ENCODE results near the gene DNA2. TPM values are rescaled to one million over a fixed set of nuclear protein-coding genes. Genes with fewer than 3 reads are reported as not detected.

DNA2 gene
- total and polyA plus RNA-seq, 2 donors (not counting 1 experiment from before 2014, with no cell fraction given), result 1.6 to 6.5 TPM

DNA sequence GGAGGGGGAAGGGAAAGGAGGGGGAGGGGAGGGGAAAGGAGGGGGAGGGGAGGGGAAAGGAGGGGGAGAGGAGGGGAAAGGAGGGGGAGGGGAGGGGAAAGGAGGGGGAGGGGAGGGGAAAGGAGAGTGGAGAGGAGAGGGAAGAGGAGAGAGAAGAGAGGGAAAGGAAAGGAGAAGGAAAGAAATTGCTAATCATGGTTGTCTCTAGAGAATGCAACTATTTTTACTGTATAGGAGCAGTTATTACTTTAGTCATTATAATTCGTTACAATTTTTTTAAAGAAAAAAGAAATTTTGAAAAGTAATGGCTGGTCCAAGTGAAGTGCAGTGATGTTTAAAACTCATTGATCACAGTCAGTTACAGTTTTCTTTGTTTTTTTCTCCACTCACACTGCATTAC, 31.1 kb upstream of the DNA2 start:
- no peak for TF ChIP-seq EZH2 (IDR thresholded peaks at IDR 0.05; ENCODE audit: borderline replicate concordance, insufficient read depth, low read depth, low read length, poor library complexity, severe bottlenecking)
- intact Hi-C loops (cut with micrococcal nuclease), result no loop called here
- ATAC-seq (ENCODE audit: low read depth) (no peak), DNase-seq (no peak)
- Mint-ChIP-seq H3K27me3 (no peaks in the 10 kb centered on the region), H3K4me1 (no peaks in the 10 kb centered on the region), H3K9me3 (ENCODE audit: insufficient read depth) (no peaks in the 10 kb centered on the region), H3K4me3 (no peak overlapping the region), H3K27ac (no peak overlapping the region)
- Histone ChIP-seq H3K36me3 (replicated peaks in 1 of 2; ENCODE audit: control extremely low read depth in 1 of 2, control insufficient read depth in 1 of 2, extremely low read depth in 1 of 2, insufficient read depth in 2 of 2, low read length in 1 of 2) (peaks cover 7 to 25% of the 10 kb centered on the region in 2 experiments), H3K4me1 (ENCODE audit: control insufficient read depth in 2 of 2, insufficient read depth in 2 of 2, low read length in 2 of 2) (no peaks in the 10 kb centered on the region), H3K79me2 (ENCODE audit: control insufficient read depth, insufficient read depth, low read length) (no peaks in the 10 kb centered on the region), H3K4me2 (replicated peaks; ENCODE audit: low read depth, low read length, poor library complexity, severe bottlenecking) (no peak overlapping the region), H4K20me1 (ENCODE audit: control insufficient read depth, insufficient read depth, low read length, poor library complexity, severe bottlenecking) (no peaks in the 10 kb centered on the region), H3K27ac (ENCODE audit: low read length in 2 of 2) (no peak overlapping the region), H2AFZ (ENCODE audit: insufficient read depth, low read depth, low read length, poor library complexity, severe bottlenecking) (no peak overlapping the region), H3K4me3 (ENCODE audit: control extremely low read depth in 1 of 5, extremely low read depth in 1 of 5, insufficient read depth in 1 of 5, low read depth in 2 of 5, low read length in 4 of 5) (no peak overlapping the region), H3K27me3 (replicated peaks in 1 of 4; ENCODE audit: control extremely low read depth in 1 of 4, control insufficient read depth in 3 of 4, insufficient read depth in 4 of 4, low read length in 3 of 4) (no peaks in the 10 kb centered on the region), H3K9me3 (ENCODE audit: control extremely low read depth in 1 of 3, control insufficient read depth in 2 of 3, insufficient read depth in 1 of 3, low read length in 2 of 3) (no peaks in the 10 kb centered on the region), H3K9ac (ENCODE audit: low read length) (no peak overlapping the region)
- POLR2A ChIA-PET, result no interaction called here
- no CpG with 5 or more reads among the region's 1 CpG for WGBS (ENCODE audit: insufficient coverage)
- CTCF ChIA-PET, result no interaction called here

DNA sequence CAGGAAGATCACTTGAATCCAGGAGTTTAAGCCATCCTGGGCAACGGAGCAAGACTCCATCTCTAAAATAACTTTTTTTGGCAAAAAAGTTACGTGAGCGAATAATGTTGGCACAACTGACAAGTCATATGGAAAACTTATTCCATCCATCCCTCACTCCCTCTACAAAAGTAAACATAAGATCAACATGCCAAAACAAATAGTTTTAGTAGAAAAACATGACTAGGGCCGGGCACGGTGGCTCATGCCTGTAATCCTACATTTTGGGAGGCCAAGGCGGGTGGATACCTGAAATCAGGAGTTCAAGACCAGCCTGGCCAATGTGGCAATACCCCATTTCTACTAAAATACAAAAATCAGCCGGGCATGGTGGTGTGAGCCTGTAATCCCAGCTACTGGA, 29.9 kb upstream of the DNA2 start:
- no peak overlapping the region for H3K4me3 ChIP-seq (ENCODE audit: control extremely low read depth in 1 of 5, extremely low read depth in 1 of 5, insufficient read depth in 1 of 5, low read depth in 2 of 5, low read length in 4 of 5)
- no peak overlapping the region for H3K27ac ChIP-seq (ENCODE audit: low read length in 2 of 2)
- no peaks in the 10 kb centered on the region for H3K79me2 ChIP-seq (ENCODE audit: control insufficient read depth, insufficient read depth, low read length)
- no peak overlapping the region for H3K9ac ChIP-seq (ENCODE audit: low read length)
- no peak overlapping the region for H2AFZ ChIP-seq (ENCODE audit: insufficient read depth, low read depth, low read length, poor library complexity, severe bottlenecking)
- intact Hi-C loops (cut with micrococcal nuclease), result no loop called here
- H3K4me2 ChIP-seq (replicated peaks; ENCODE audit: low read depth, low read length, poor library complexity, severe bottlenecking), result no peak overlapping the region
- H3K27ac Mint-ChIP-seq, result no peak overlapping the region
- ATAC-seq (ENCODE audit: low read depth) (no peak), DNase-seq (no peak)
- no peaks in the 10 kb centered on the region for H3K9me3 Mint-ChIP-seq (ENCODE audit: insufficient read depth)
- ChIA-PET CTCF (no interaction called here), POLR2A (no interaction called here)
- no peaks in the 10 kb centered on the region for H3K4me1 Mint-ChIP-seq
- no peaks in the 10 kb centered on the region for H3K4me1 ChIP-seq (ENCODE audit: control insufficient read depth in 2 of 2, insufficient read depth in 2 of 2, low read length in 2 of 2)
- TF ChIP-seq, protein P1, sequence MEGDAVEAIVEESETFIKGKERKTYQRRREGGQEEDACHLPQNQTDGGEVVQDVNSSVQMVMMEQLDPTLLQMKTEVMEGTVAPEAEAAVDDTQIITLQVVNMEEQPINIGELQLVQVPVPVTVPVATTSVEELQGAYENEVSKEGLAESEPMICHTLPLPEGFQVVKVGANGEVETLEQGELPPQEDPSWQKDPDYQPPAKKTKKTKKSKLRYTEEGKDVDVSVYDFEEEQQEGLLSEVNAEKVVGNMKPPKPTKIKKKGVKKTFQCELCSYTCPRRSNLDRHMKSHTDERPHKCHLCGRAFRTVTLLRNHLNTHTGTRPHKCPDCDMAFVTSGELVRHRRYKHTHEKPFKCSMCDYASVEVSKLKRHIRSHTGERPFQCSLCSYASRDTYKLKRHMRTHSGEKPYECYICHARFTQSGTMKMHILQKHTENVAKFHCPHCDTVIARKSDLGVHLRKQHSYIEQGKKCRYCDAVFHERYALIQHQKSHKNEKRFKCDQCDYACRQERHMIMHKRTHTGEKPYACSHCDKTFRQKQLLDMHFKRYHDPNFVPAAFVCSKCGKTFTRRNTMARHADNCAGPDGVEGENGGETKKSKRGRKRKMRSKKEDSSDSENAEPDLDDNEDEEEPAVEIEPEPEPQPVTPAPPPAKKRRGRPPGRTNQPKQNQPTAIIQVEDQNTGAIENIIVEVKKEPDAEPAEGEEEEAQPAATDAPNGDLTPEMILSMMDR (IDR thresholded peaks at IDR 0.05), result no peak
- TF ChIP-seq EZH2 (IDR thresholded peaks at IDR 0.05; ENCODE audit: borderline replicate concordance, insufficient read depth, low read depth, low read length, poor library complexity, severe bottlenecking), result no peak
- no peaks in the 10 kb centered on the region for H3K27me3 ChIP-seq (replicated peaks in 1 of 4; ENCODE audit: control extremely low read depth in 1 of 4, control insufficient read depth in 3 of 4, insufficient read depth in 4 of 4, low read length in 3 of 4)
- H4K20me1 ChIP-seq (ENCODE audit: control insufficient read depth, insufficient read depth, low read length, poor library complexity, severe bottlenecking), result no peaks in the 10 kb centered on the region
- whole genome bisulfite sequencing (ENCODE audit: insufficient coverage), result 87% methylated on average over 3 of the region's 7 CpGs
- H3K27me3 Mint-ChIP-seq, result no peaks in the 10 kb centered on the region
- no peak overlapping the region for H3K4me3 Mint-ChIP-seq
- H3K9me3 ChIP-seq (ENCODE audit: control extremely low read depth in 1 of 3, control insufficient read depth in 2 of 3, insufficient read depth in 1 of 3, low read length in 2 of 3), result no peaks in the 10 kb centered on the region
- peaks cover 9 to 25% of the 10 kb centered on the region in 2 experiments for H3K36me3 ChIP-seq (replicated peaks in 1 of 2; ENCODE audit: control extremely low read depth in 1 of 2, control insufficient read depth in 1 of 2, extremely low read depth in 1 of 2, insufficient read depth in 2 of 2, low read length in 1 of 2)

All from B cell (primary cell).